CD4-positive, alpha-beta memory T cell (primary cell): Measurements from ENCODE around the gene PBX1. TPM values are rescaled to one million over a fixed set of nuclear protein-coding genes. Genes with fewer than 3 reads are reported as not detected.

Source experiments
- CTCF ChIA-PET: fragments of 350-600 bp; sonication (Branson Sonifier 250); formaldehyde crosslinking; loops from one replicate; lab custom pipeline; 2021; ENCODE audit warnings: inconsistent platforms; ENCODE audit not compliant: partially characterized antibody; lab: Charles Lee
- POLR2A ChIA-PET: fragments of 350-600 bp; sonication (Branson Sonifier 250); formaldehyde crosslinking; loops from one replicate; lab custom pipeline; 2021; ENCODE audit not compliant: partially characterized antibody; lab: Charles Lee
- DNase-seq, 5 donors: peaks; one replicate each; pipeline versions ENCODE4 v3.0.0 to v3.0.0-alpha.2; 2020 to 2022; ENCODE audit warnings: mixed read lengths in 1 of 5
- H3K27ac ChIP-seq: one replicate; pipeline ENCODE4 v1.7.0; 2013; ENCODE audit warnings: low read depth, low read length
- H3K27me3 ChIP-seq: 2 replicates; pipeline ENCODE4 v1.7.0; 2013; ENCODE audit warnings: mild to moderate bottlenecking, low read length, moderate library complexity; ENCODE audit not compliant: insufficient read depth
- H3K36me3 ChIP-seq: 2 replicates; pipeline ENCODE4 v1.7.0; 2013; ENCODE audit warnings: mild to moderate bottlenecking, low read length, moderate library complexity; ENCODE audit not compliant: insufficient read depth
- H3K4me1 ChIP-seq: 2 replicates; pipeline ENCODE4 v1.7.0; 2013; ENCODE audit warnings: mild to moderate bottlenecking, low read length, moderate library complexity; ENCODE audit not compliant: insufficient read depth
- H3K4me3 ChIP-seq, 2 donors: one replicate each; pipeline ENCODE4 v1.7.0; 2013; ENCODE audit warnings: low read length in 2 of 2, mild to moderate bottlenecking in 1 of 2
- H3K9me3 ChIP-seq, 2 donors: one replicate each; pipeline ENCODE4 v1.7.0; 2013; ENCODE audit warnings: low read length in 2 of 2, control low read depth in 1 of 2; ENCODE audit not compliant: control insufficient read depth in 1 of 2
- H3K27ac Mint-ChIP-seq, 7 donors: one replicate each; pipeline ENCODE4 v1.8.0; 2020 to 2021; ENCODE audit warnings: mixed read lengths in 7 of 7, mild to moderate bottlenecking in 6 of 7, inconsistent platforms in 3 of 7, moderate library complexity in 3 of 7
- H3K27me3 Mint-ChIP-seq, 2 donors: one replicate each; pipeline ENCODE4 v1.8.0; 2020 to 2021; ENCODE audit warnings: mixed read lengths in 2 of 2
- H3K36me3 Mint-ChIP-seq, 2 donors: one replicate each; pipeline ENCODE4 v1.8.0; 2020 to 2021; ENCODE audit warnings: mixed read lengths in 2 of 2, inconsistent platforms in 1 of 2, mild to moderate bottlenecking in 1 of 2
- H3K4me1 Mint-ChIP-seq, 4 donors: one replicate each; pipeline ENCODE4 v1.8.0; 2020 to 2021; ENCODE audit warnings: mixed read lengths in 4 of 4, mild to moderate bottlenecking in 1 of 4
- H3K4me3 Mint-ChIP-seq, 8 donors: one replicate each; pipeline ENCODE4 v1.8.0; 2020 to 2021; ENCODE audit warnings: mixed read lengths in 8 of 8, mild to moderate bottlenecking in 7 of 8, moderate library complexity in 6 of 8, inconsistent platforms in 3 of 8
- H3K9me3 Mint-ChIP-seq, 8 donors: one replicate each; pipeline ENCODE4 v1.8.0; 2020 to 2021; ENCODE audit warnings: mixed read lengths in 8 of 8, mild to moderate bottlenecking in 5 of 8, inconsistent platforms in 3 of 8, moderate library complexity in 1 of 8
- intact Hi-C: fragments of 100-400 bp; cut with micrococcal nuclease; formaldehyde crosslinking; loops from one replicate; pipeline ENCODE4 v1.15.1; 2023
- polyA plus RNA-seq, 2 donors: library from polyadenylated mRNA; unstranded; fragments of 300-500 nt; fragmentation: Illumina TruSeq; gene quantifications; one replicate each; pipeline ENCODE4 v1.2.3, GENCODE V29; 2021
- total RNA-seq, 2 experiments: library from RNA; stranded (reverse); gene quantifications; one replicate each; pipeline ENCODE4 v1.2.3, GENCODE V29; 2021

PBX1 gene
- total and polyA plus RNA-seq, 4 experiments from 2014 or later: 0.06 to 0.70 (median 0.53) TPM; not detected in 1

DNA sequence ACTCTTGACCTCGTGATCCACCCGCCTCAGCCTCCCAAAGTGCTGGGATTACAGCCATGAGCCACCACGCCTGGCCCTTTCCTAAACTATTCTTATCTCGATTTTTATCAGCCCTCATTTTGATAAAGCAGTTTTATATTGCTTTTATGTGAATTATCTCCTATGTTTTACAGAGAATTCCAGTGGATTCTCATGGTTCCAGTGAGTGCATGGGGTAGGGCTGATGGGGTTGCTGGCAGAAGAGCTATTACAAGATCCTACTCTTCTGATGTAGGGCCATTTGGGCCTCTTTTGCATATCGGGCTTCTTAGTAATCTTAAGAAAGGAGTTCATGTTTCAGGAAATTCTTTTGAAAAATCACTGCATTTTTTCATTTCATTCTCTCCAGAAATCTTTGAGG lies 187.6 kb downstream of the PBX1 start:
- Histone ChIP-seq H3K9me3 (no peaks in the 10 kb centered on the region), H3K36me3 (no peaks in the 10 kb centered on the region), H3K27ac (no peak overlapping the region), H3K27me3 (no peaks in the 10 kb centered on the region), H3K4me1 (no peaks in the 10 kb centered on the region), H3K4me3 (no peak overlapping the region)
- CTCF ChIA-PET: no interaction called here
- Mint-ChIP-seq H3K4me1 (no peaks in the 10 kb centered on the region), H3K27ac (no peak overlapping the region), H3K36me3 (no peaks in the 10 kb centered on the region), H3K4me3 (no peak overlapping the region), H3K27me3 (peaks cover 0 to 2% of the 10 kb centered on the region in 2 donors), H3K9me3 (peaks cover 0 to 2% (median 0%) of the 10 kb centered on the region in 8 donors)
- POLR2A ChIA-PET: no interaction called here
- intact Hi-C loops: no loop called here
- no peak for DNase-seq

GRCh38 chr1:164748253-164748899 lies 189.4 kb downstream of the PBX1 start:
- Mint-ChIP-seq H3K4me1 (no peaks in the 10 kb centered on the region), H3K27me3 (peaks cover 0 to 2% of the 10 kb centered on the region in 2 donors), H3K9me3 (peaks cover 0 to 2% (median 0%) of the 10 kb centered on the region in 8 donors), H3K27ac (no peak overlapping the region), H3K4me3 (no peak overlapping the region), H3K36me3 (no peaks in the 10 kb centered on the region)
- H3K4me3 ChIP-seq: no peak overlapping the region
- intact Hi-C loops: no loop called here
- H3K36me3 ChIP-seq: no peaks in the 10 kb centered on the region
- ChIA-PET POLR2A (no interaction called here), CTCF (no interaction called here)
- no peak overlapping the region for H3K27ac ChIP-seq
- no peaks in the 10 kb centered on the region for H3K4me1 ChIP-seq
- no peak for DNase-seq
- no peaks in the 10 kb centered on the region for H3K27me3 ChIP-seq
- H3K9me3 ChIP-seq: no peaks in the 10 kb centered on the region

GRCh38 chr1:164753521-164754077 lies 194.6 kb downstream of the PBX1 start:
- no peak overlapping the region for H3K27ac ChIP-seq
- H3K36me3 ChIP-seq: no peaks in the 10 kb centered on the region
- H3K4me1 Mint-ChIP-seq: no peaks in the 10 kb centered on the region
- H3K9me3 ChIP-seq: no peaks in the 10 kb centered on the region
- H3K27ac Mint-ChIP-seq: no peak overlapping the region
- ChIA-PET CTCF (no interaction called here), POLR2A (no interaction called here)
- no peaks in the 10 kb centered on the region for H3K4me1 ChIP-seq
- no peak for DNase-seq
- H3K36me3 Mint-ChIP-seq: no peaks in the 10 kb centered on the region
- peaks cover 0 to 1% of the 10 kb centered on the region in 2 donors for H3K27me3 Mint-ChIP-seq
- no peaks in the 10 kb centered on the region for H3K27me3 ChIP-seq
- no peak overlapping the region for H3K4me3 Mint-ChIP-seq
- H3K9me3 Mint-ChIP-seq: peaks cover 0 to 5% (median 0%) of the 10 kb centered on the region in 8 donors
- intact Hi-C loops: no loop called here
- no peak overlapping the region for H3K4me3 ChIP-seq

DNA sequence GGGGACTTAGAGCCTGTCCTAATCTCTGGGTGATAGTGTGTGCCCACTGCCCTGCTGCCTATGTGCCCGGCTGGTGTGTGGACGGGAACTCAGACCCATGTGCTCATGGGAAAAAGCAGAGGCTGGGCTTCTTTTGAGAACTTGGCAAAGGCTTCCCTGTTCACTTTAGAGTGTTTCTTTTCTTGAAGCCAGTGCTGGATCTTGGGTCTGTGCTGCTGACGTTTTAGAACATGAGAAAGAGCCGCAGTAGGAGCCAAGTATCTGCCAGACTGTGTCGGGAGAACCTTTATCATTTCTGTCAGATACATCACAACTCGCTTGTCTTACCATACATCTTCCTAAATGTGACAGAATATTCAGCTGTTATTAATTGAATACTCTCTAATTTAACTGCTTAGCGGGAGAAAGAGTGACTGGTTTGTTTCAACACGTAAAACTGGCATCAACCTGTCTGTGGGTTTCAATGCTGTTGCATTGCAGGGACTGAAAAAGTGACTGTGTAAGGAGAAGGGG lies 195.2 kb downstream of the PBX1 start:
- H3K9me3 ChIP-seq: no peaks in the 10 kb centered on the region
- H3K4me3 Mint-ChIP-seq: no peak overlapping the region
- H3K27ac Mint-ChIP-seq: no peak overlapping the region
- peaks cover 0 to 5% (median 0%) of the 10 kb centered on the region in 8 donors for H3K9me3 Mint-ChIP-seq
- H3K36me3 ChIP-seq: no peaks in the 10 kb centered on the region
- POLR2A ChIA-PET: no interaction called here
- no peaks in the 10 kb centered on the region for H3K4me1 ChIP-seq
- no peaks in the 10 kb centered on the region for H3K27me3 ChIP-seq
- H3K4me1 Mint-ChIP-seq: no peaks in the 10 kb centered on the region
- no peak overlapping the region for H3K27ac ChIP-seq
- no peak for DNase-seq
- no peak overlapping the region for H3K4me3 ChIP-seq
- no peaks in the 10 kb centered on the region for H3K36me3 Mint-ChIP-seq
- intact Hi-C loops: no loop called here
- CTCF ChIA-PET: no interaction called here
- peaks cover 0 to 1% of the 10 kb centered on the region in 2 donors for H3K27me3 Mint-ChIP-seq

GRCh38 chr1:164755690-164756089 lies 196.7 kb downstream of the PBX1 start:
- no peaks in the 10 kb centered on the region for H3K36me3 Mint-ChIP-seq
- peaks cover 0 to 8% (median under 1%) of the 10 kb centered on the region in 8 donors for H3K9me3 Mint-ChIP-seq
- ChIA-PET POLR2A (no interaction called here), CTCF (interaction anchor here (0.7 kb wide), 1 partner anchor 128 kb away, joined by 3 read pairs; no protein-coding TSS in a partner anchor)
- intact Hi-C loops: no loop called here
- Histone ChIP-seq H3K9me3 (no peaks in the 10 kb centered on the region), H3K4me1 (no peaks in the 10 kb centered on the region), H3K4me3 (no peak overlapping the region), H3K27ac (no peak overlapping the region), H3K27me3 (no peaks in the 10 kb centered on the region), H3K36me3 (no peaks in the 10 kb centered on the region)
- peaks cover 0 to 1% of the 10 kb centered on the region in 2 donors for H3K27me3 Mint-ChIP-seq
- no peak for DNase-seq
- H3K4me3 Mint-ChIP-seq: no peak overlapping the region
- H3K4me1 Mint-ChIP-seq: no peaks in the 10 kb centered on the region
- no peak overlapping the region for H3K27ac Mint-ChIP-seq

- H3K9me3 Mint-ChIP-seq: peaks cover 0 to 9% (median under 1%) of the 10 kb centered on the region in 8 donors
- ChIA-PET POLR2A (no interaction called here), CTCF (no interaction called here)
- H3K4me3 ChIP-seq: no peak overlapping the region
- no peaks in the 10 kb centered on the region for H3K36me3 ChIP-seq
- no peaks in the 10 kb centered on the region for H3K4me1 Mint-ChIP-seq
- no peaks in the 10 kb centered on the region for H3K27me3 ChIP-seq
- DNase-seq: no peak
- H3K4me3 Mint-ChIP-seq: no peak overlapping the region
- no peak overlapping the region for H3K27ac Mint-ChIP-seq
- H3K27ac ChIP-seq: no peak overlapping the region
- no peaks in the 10 kb centered on the region for H3K36me3 Mint-ChIP-seq
- intact Hi-C loops: no loop called here
- no peaks in the 10 kb centered on the region for H3K9me3 ChIP-seq
- no peaks in the 10 kb centered on the region for H3K4me1 ChIP-seq
- H3K27me3 Mint-ChIP-seq: peaks cover 0 to 1% of the 10 kb centered on the region in 2 donors
These were observed 197.8 kb downstream of the PBX1 start for GRCh38 chr1:164756741-164757140.

DNA sequence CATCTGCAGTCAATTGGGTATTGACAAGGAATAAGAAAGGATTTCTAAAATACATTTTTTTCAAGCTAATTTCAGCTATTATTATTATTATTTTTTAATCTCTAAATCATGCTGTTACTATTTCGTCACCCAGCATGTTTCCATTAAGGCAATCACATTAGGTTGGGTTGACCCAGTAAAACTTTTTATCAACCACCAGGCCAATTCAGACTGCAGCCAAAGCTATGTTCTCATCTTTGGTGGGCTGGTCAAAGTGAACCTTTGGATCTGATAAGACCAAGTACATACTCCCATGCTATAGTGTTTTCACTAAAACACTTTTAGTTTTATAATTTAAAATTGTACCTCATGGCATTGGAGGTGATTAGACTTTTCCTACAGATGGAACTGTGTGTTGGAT lies 198.6 kb downstream of the PBX1 start:
- Mint-ChIP-seq H3K27me3 (peaks cover 0 to 1% of the 10 kb centered on the region in 2 donors), H3K9me3 (peaks cover 0 to 9% (median under 1%) of the 10 kb centered on the region in 8 donors), H3K4me1 (no peaks in the 10 kb centered on the region), H3K4me3 (no peak overlapping the region), H3K27ac (no peak overlapping the region), H3K36me3 (no peaks in the 10 kb centered on the region)
- ChIA-PET POLR2A (no interaction called here), CTCF (no interaction called here)
- Histone ChIP-seq H3K4me1 (no peaks in the 10 kb centered on the region), H3K27me3 (no peaks in the 10 kb centered on the region), H3K4me3 (no peak overlapping the region), H3K27ac (no peak overlapping the region), H3K36me3 (no peaks in the 10 kb centered on the region), H3K9me3 (no peaks in the 10 kb centered on the region)
- intact Hi-C loops: no loop called here
- DNase-seq: no peak
